ENCODE data around the gene MOCS3.

- TF ChIP-seq CTCF (IDR thresholded peaks at IDR 0.05) (no peak), EP300 (IDR thresholded peaks at IDR 0.05) (no peak)
Observed at GRCh38 chr20:50918403-50918802, 40.2 kb upstream of the MOCS3 start.

Measured in ovary (tissue), 3 donors.